Cardiac muscle cell (in vitro differentiated cells and primary cell): ENCODE results near the gene TBX20. TPM values are rescaled to one million over a fixed set of nuclear protein-coding genes. Genes with fewer than 3 reads are reported as not detected.
A peak's percentile ranks its signal among the peaks of the same experiment; 100 is the strongest.
"Not testable (repeated sequence)": the region's sequence is repeated elsewhere in the genome, so short reads cannot be mapped to it uniquely, and the experiment has no call there.

Experiments
- DNase-seq, 2 donors: peaks; one replicate each; pipeline versions ENCODE4 v3.0.0 to v3.0.0-alpha.2; 2010 to 2017; ENCODE audit warnings: low read depth in 1 of 2, low spot score in 1 of 2
- H3K27ac ChIP-seq: fragments of 200-600 bp; sonication (generic); 2 replicates; pipeline ENCODE4 v1.5.1; 2016
- H3K27me3 ChIP-seq: fragments of 200-600 bp; sonication (generic); 2 replicates; pipeline ENCODE4 v1.6.0; 2016; ENCODE audit warnings: control low read depth
- H3K36me3 ChIP-seq: fragments of 200-600 bp; sonication (generic); 2 replicates; pipeline ENCODE4 v1.5.1; 2016; ENCODE audit warnings: control low read depth
- H3K4me1 ChIP-seq: fragments of 200-600 bp; sonication (generic); 2 replicates; pipeline ENCODE4 v1.8.1; 2017; ENCODE audit warnings: low read depth, mild to moderate bottlenecking, mixed run types
- H3K4me3 ChIP-seq: fragments of 200-600 bp; sonication (generic); 2 replicates; pipeline ENCODE4 v1.5.1; 2016; ENCODE audit warnings: mild to moderate bottlenecking
- H3K9me3 ChIP-seq: fragments of 200-600 bp; sonication (generic); 2 replicates; pipeline ENCODE4 v1.5.1; 2017; ENCODE audit warnings: low read depth, mild to moderate bottlenecking, control low read depth
- CTCF ChIP-seq: IDR thresholded peaks from 2 replicates; pipeline ENCODE4 v1.5.1; 2012; ENCODE audit warnings: low read depth, mild to moderate bottlenecking, low read length
- polyA plus RNA-seq: library from polyadenylated mRNA; unstranded; fragments of >200 nt; fragmentation: Nextera tagmentation; extraction: Ambion mirVana; gene quantifications from 2 replicates; pipeline ENCODE4 v1.2.1, GENCODE V29; 2016
- total RNA-seq: library from RNA; depleted of rRNA; stranded (reverse); fragments of >200 nt; gene quantifications from 2 replicates; pipeline ENCODE4 v1.2.3, GENCODE V29; 2016

TBX20 gene
- total and polyA plus RNA-seq, 2 experiments from 2014 or later, result 25.0 to 482 TPM

- H3K36me3 ChIP-seq, result peaks cover 52% of the 10 kb centered on the region
- not testable (repeated sequence) for H3K27ac ChIP-seq, H3K4me1 ChIP-seq, DNase-seq, H3K9me3 ChIP-seq, H3K27me3 ChIP-seq, H3K4me3 ChIP-seq
Measured at GRCh38 chr7:35206924-35207323, 47.0 kb downstream of the TBX20 start.

- not testable (repeated sequence) for H3K4me3 ChIP-seq, H3K27me3 ChIP-seq, H3K4me1 ChIP-seq, DNase-seq, H3K9me3 ChIP-seq
- H3K36me3 ChIP-seq, result peaks cover 46% of the 10 kb centered on the region
- peak overlapping the region; percentile 72 for H3K27ac ChIP-seq
Measured at GRCh38 chr7:35204850-35205249, 49.0 kb downstream of the TBX20 start.

- H3K9me3 ChIP-seq, DNase-seq, H3K27me3 ChIP-seq, H3K4me3 ChIP-seq, H3K4me1 ChIP-seq: not testable (repeated sequence)
- Histone ChIP-seq H3K27ac (peak overlapping the region; percentile 72), H3K36me3 (peaks cover 46% of the 10 kb centered on the region)
Measured at GRCh38 chr7:35204031-35204430, 49.9 kb downstream of the TBX20 start.

- not testable (repeated sequence) for H3K4me3 ChIP-seq, H3K27me3 ChIP-seq, H3K9me3 ChIP-seq, H3K4me1 ChIP-seq, DNase-seq
- H3K27ac ChIP-seq, result peak overlapping the region; percentile 76
- H3K36me3 ChIP-seq, result peaks cover 44% of the 10 kb centered on the region
Measured at GRCh38 chr7:35202353-35202752, 51.5 kb downstream of the TBX20 start.

GRCh38 chr7:35200170-35200569 is 53.7 kb downstream of the TBX20 start:
- not testable (repeated sequence) for H3K9me3 ChIP-seq, DNase-seq, H3K4me3 ChIP-seq, H3K27me3 ChIP-seq, H3K4me1 ChIP-seq
- H3K27ac ChIP-seq, result peak overlapping the region; percentile 13
- peaks cover 38% of the 10 kb centered on the region for H3K36me3 ChIP-seq

- Histone ChIP-seq H3K27ac (peak overlapping the region; percentile 66), H3K36me3 (peaks cover 24% of the 10 kb centered on the region)
- peak in 1 of 2 donors; percentile 60 for DNase-seq
- H3K9me3 ChIP-seq, H3K4me1 ChIP-seq, H3K4me3 ChIP-seq, H3K27me3 ChIP-seq: not testable (repeated sequence)
Measured at GRCh38 chr7:35198370-35199140, 55.3 kb downstream of the TBX20 start.

GRCh38 chr7:35191571-35191970 is 62.3 kb downstream of the TBX20 start:
- not testable (repeated sequence) for H3K4me3 ChIP-seq, H3K9me3 ChIP-seq, H3K27me3 ChIP-seq, H3K27ac ChIP-seq, DNase-seq, H3K36me3 ChIP-seq, H3K4me1 ChIP-seq

- not testable (repeated sequence) for H3K4me3 ChIP-seq, H3K9me3 ChIP-seq, H3K27me3 ChIP-seq, H3K27ac ChIP-seq, H3K36me3 ChIP-seq, DNase-seq, H3K4me1 ChIP-seq
Measured at GRCh38 chr7:35190146-35190773, 63.6 kb downstream of the TBX20 start.

GRCh38 chr7:35186751-35187150 is 67.1 kb downstream of the TBX20 start:
- not testable (repeated sequence) for H3K9me3 ChIP-seq, H3K4me1 ChIP-seq, H3K36me3 ChIP-seq, H3K27me3 ChIP-seq
- peak overlapping the region; percentile 64 for H3K27ac ChIP-seq
- DNase-seq, result peak; percentile 57 to 58
- H3K4me3 ChIP-seq, result peak overlapping the region; percentile 59

- Histone ChIP-seq H3K9me3 (no peaks in the 10 kb centered on the region), H3K27ac (peak overlapping the region; percentile 64), H3K27me3 (no peaks in the 10 kb centered on the region), H3K4me3 (peak overlapping the region; percentile 59), H3K4me1 (no peaks in the 10 kb centered on the region), H3K36me3 (no peaks in the 10 kb centered on the region)
- no peak for TF ChIP-seq CTCF
- peak; percentile 75 to 79 for DNase-seq
Measured at GRCh38 chr7:35185908-35186731, 67.8 kb downstream of the TBX20 start.
